Memory B cell (primary cell): Measurements from ENCODE around the gene POLN.
"Not testable (repeated sequence)": the region's sequence is repeated elsewhere in the genome, so short reads cannot be mapped to it uniquely, and the experiment has no call there.

Experiments
- ATAC-seq: fragments of 150-1000 bp; cut with Tn5 transposase; 2 replicates; pipeline ENCODE4 v1.10.0; 2021; ENCODE audit warnings: low read depth, mild to moderate bottlenecking, moderate library complexity
- DNase-seq, 2 donors: peaks; one replicate each; pipeline ENCODE4 v3.0.0; 2022; ENCODE audit warnings: low spot score in 2 of 2
- H3K27ac Mint-ChIP-seq: one replicate; pipeline ENCODE4 v1.8.0; 2022; ENCODE audit warnings: mild to moderate bottlenecking, moderate library complexity, mixed read lengths
- H3K27me3 Mint-ChIP-seq: one replicate; pipeline ENCODE4 v1.8.0; 2022; ENCODE audit warnings: mixed read lengths
- H3K36me3 Mint-ChIP-seq: one replicate; pipeline ENCODE4 v1.8.0; 2022; ENCODE audit warnings: mild to moderate bottlenecking, mixed read lengths
- H3K4me1 Mint-ChIP-seq: one replicate; pipeline ENCODE4 v1.8.0; 2022; ENCODE audit warnings: mixed read lengths
- H3K4me3 Mint-ChIP-seq: one replicate; pipeline ENCODE4 v1.8.0; 2022; ENCODE audit warnings: mild to moderate bottlenecking, moderate library complexity, mixed read lengths
- H3K9me3 Mint-ChIP-seq: one replicate; pipeline ENCODE4 v1.8.0; 2022; ENCODE audit warnings: mixed read lengths

POLN gene

DNA sequence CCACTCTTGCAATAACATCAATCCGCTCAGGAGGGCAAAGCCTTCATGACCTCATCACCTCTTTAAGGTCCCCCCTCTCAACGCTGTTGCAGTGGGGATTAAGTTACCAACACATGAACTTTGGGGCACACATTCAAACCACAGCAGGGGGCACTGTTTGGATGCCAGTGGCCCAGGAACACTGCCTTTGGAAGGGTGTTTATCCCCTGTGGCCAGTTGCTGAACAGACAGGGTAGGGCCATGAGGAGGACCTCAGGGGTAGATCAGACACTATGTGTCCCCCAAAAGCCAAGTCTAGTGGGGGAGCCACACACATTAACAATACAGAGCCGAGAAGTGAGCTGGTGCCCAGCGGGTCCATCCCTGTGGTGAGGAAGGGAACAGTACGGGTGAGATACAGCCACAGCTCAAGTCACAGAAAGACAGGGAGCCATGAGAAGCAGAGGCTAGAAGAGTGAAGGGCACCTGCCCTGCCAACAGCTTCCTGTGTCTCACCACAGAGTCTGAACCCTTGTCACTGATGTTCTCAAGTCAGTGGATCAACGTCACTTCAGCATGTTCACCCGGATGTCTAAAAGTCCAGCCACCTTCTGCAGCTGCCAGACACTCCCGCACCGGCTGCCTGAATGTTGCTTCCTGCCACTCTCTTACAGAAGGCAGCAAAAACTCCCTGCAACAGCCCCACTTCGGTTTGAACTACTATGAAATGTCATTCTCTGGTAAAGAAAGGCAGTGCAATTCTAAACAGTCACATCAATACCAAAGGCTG, 39.8 kb upstream of the POLN start:
- Mint-ChIP-seq H3K9me3 (peaks cover 2% of the 10 kb centered on the region), H3K4me3 (no peak overlapping the region), H3K27ac (peak overlapping the region; percentile 88), H3K36me3 (no peaks in the 10 kb centered on the region), H3K27me3 (peaks cover 5% of the 10 kb centered on the region), H3K4me1 (peaks cover 18% of the 10 kb centered on the region)
- ATAC-seq (peak; percentile 94), DNase-seq (peak; percentile 77)

- Mint-ChIP-seq H3K27me3 (peaks cover 5% of the 10 kb centered on the region), H3K4me1 (peaks cover 18% of the 10 kb centered on the region), H3K27ac (peak overlapping the region; percentile 88), H3K9me3 (peaks cover 2% of the 10 kb centered on the region), H3K4me3 (no peak overlapping the region), H3K36me3 (no peaks in the 10 kb centered on the region)
- DNase-seq (no peak), ATAC-seq (no peak)
Measured at GRCh38 chr4:2280531-2281300, 38.8 kb upstream of the POLN start.

- Mint-ChIP-seq H3K9me3 (no peaks in the 10 kb centered on the region), H3K4me1 (peaks cover 14% of the 10 kb centered on the region), H3K36me3 (no peaks in the 10 kb centered on the region), H3K27ac (no peak overlapping the region), H3K4me3 (no peak overlapping the region), H3K27me3 (peaks cover 2% of the 10 kb centered on the region)
- no peak for ATAC-seq
- DNase-seq: no peak
Measured at GRCh38 chr4:2277956-2278355, 36.0 kb upstream of the POLN start.

DNA sequence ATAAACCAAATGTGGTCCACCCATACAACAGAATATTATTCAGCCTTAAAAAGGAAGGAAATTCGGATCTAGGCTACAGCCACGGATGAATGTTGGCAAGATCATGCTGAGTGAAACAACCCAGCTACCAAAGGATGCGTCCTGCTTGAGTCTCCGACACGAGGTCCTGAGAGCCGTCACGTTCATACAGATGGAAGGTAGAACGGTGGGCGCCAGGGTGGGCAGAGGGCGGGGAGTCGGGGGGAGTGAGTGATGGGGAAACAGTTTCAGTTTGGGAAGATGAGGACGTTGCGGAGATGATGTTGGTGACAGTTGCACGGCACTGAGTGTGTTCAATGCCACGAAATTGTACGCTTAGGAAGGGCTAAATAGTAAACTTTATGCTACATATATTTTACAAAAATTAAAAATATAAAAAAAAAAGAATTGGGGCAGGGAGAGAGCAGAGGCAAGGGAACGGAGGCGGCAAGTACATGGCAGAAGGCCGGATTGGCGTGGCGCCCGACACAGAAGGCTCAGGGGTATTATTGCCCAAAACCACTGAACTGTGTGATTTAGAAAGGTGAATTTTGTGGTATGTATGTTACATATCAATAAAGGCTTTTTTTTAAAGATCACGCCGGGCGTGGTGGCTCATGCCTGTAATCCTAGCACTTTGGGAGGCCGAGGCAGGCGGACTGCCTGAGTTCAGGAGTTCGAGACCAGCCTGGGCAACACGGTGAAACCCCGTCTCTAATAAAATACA, 34.8 kb upstream of the POLN start:
- Mint-ChIP-seq H3K27me3 (peaks cover 4% of the 10 kb centered on the region), H3K4me3 (no peak overlapping the region), H3K27ac (no peak overlapping the region), H3K4me1 (peaks cover 10% of the 10 kb centered on the region), H3K9me3 (no peaks in the 10 kb centered on the region), H3K36me3 (peaks cover 2% of the 10 kb centered on the region)
- ATAC-seq (no peak), DNase-seq (no peak)

DNA sequence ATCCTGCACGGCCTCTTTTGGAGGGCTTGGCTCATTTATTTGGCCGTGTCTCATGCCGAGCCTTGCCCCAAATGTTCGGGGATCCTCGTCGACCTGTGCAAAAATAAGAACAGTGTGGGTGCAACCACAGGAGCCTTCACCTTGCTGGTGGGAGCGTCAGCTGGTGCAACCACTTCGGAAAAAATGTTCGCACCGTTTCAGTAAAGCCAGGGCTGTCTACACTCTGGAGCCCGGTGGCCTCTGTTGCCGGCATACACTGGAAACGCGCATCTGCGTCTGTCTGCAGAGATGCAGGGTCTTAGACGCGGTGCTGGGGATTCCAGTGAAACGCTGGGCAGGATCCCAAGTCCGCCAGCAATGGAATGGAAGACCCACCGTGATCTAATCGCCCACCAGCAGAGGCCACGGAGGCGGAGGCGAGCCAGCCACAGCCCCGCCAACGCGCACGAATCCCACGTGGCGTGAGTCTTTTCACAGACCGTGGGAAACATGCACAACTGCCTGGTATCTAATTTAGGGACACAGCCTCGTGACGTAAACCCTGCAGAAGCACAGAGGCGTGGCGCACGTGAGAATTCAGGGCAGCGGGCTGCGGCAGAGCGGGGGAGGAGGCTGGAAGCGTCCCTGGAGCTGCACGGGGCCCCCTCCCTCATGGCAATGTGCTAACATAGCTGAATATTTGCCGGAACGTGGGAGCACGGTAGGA, 33.8 kb upstream of the POLN start:
- DNase-seq: no peak
- H3K27me3 Mint-ChIP-seq: peaks cover 4% of the 10 kb centered on the region
- H3K36me3 Mint-ChIP-seq: peaks cover 2% of the 10 kb centered on the region
- no peaks in the 10 kb centered on the region for H3K4me1 Mint-ChIP-seq
- no peak overlapping the region for H3K4me3 Mint-ChIP-seq
- no peak overlapping the region for H3K27ac Mint-ChIP-seq
- ATAC-seq: no peak
- H3K9me3 Mint-ChIP-seq: no peaks in the 10 kb centered on the region

DNA sequence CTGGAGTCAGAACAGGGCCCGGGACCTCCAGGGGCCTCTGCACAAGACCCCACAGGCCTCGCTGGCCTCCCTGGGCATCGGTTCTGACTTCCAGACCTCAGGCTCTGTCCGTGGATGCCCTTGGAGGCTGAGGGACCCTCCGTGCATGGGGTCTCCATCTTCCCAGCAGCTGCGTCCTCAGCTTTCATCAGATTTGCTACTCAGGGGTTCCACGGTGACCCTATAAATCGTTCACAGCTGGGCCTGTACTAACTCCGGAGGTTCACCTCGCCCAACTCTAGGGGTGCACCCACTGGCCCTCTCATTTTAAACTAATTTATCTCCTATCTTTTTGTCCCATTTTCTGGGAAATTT, 33.1 kb upstream of the POLN start:
- not testable (repeated sequence) for ATAC-seq, H3K27ac Mint-ChIP-seq, H3K4me3 Mint-ChIP-seq, DNase-seq, H3K36me3 Mint-ChIP-seq, H3K4me1 Mint-ChIP-seq, H3K27me3 Mint-ChIP-seq, H3K9me3 Mint-ChIP-seq

DNA sequence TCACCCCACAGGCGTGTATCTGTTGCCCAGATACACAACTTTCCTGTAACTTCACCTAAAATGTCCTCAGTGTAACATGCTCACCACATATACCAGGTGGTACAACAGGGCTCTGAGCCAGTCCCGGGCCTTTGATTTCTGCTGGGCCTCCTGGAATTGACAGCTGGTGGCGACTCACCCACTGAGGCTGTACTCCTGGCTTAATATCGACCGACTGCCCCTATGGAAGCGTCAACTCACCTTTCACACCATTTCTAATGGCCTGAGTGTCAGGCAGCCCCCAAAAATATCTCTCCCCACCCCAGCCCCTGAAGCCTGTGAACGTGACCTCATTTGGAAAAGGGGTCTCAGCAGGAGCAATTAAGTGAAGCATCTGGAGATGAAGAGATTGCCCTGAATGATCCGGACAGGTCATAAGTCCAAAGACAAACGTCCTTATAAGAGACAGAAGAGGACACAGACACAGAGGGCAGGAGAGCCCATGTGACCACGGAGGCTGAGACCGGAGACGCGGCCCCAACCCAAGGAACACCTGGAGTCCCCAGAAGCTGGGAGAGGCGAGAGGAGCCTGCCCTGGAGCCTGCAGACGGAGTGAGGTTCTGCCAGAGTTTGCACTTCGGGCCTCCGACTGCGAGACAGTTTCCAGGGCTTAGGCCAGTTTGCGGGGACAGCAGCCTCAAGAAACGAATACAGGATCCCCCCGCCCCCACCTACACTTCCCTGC, 32.6 kb upstream of the POLN start:
- ATAC-seq (no peak), DNase-seq (no peak)
- H3K4me1 Mint-ChIP-seq: no peaks in the 10 kb centered on the region
- no peak overlapping the region for H3K27ac Mint-ChIP-seq
- H3K4me3 Mint-ChIP-seq: no peak overlapping the region
- peaks cover 2% of the 10 kb centered on the region for H3K36me3 Mint-ChIP-seq
- H3K27me3 Mint-ChIP-seq: peaks cover 4% of the 10 kb centered on the region
- no peaks in the 10 kb centered on the region for H3K9me3 Mint-ChIP-seq

GRCh38 chr4:2273657-2274319, 31.9 kb upstream of the POLN start:
- no peak for DNase-seq
- H3K9me3 Mint-ChIP-seq: no peaks in the 10 kb centered on the region
- H3K4me3 Mint-ChIP-seq: no peak overlapping the region
- H3K27ac Mint-ChIP-seq: no peak overlapping the region
- no peaks in the 10 kb centered on the region for H3K4me1 Mint-ChIP-seq
- H3K36me3 Mint-ChIP-seq: peaks cover 2% of the 10 kb centered on the region
- peaks cover 4% of the 10 kb centered on the region for H3K27me3 Mint-ChIP-seq
- ATAC-seq: no peak

GRCh38 chr4:2273221-2273620, 31.3 kb upstream of the POLN start:
- no peak overlapping the region for H3K27ac Mint-ChIP-seq
- no peak overlapping the region for H3K4me3 Mint-ChIP-seq
- H3K27me3 Mint-ChIP-seq: peaks cover 4% of the 10 kb centered on the region
- H3K9me3 Mint-ChIP-seq: no peaks in the 10 kb centered on the region
- no peaks in the 10 kb centered on the region for H3K4me1 Mint-ChIP-seq
- DNase-seq (no peak), ATAC-seq (no peak)
- peaks cover 2% of the 10 kb centered on the region for H3K36me3 Mint-ChIP-seq

DNA sequence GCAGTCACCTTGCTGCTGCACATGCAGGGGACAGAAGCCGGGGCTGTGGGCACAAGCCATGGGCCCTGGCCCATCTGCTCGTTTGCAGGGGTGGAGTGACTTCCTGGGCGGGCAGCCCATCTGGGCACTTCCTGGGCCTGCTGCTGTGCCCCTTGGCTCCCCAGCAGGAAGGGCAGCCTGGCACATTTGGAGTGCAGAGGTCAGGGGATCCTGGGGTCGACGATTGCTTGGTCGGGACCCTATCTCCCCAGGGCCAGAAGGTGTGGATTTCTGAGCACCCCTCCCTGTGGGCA, 30.9 kb upstream of the POLN start:
- H3K27ac Mint-ChIP-seq: no peak overlapping the region
- H3K4me1 Mint-ChIP-seq: no peaks in the 10 kb centered on the region
- DNase-seq: no peak
- H3K27me3 Mint-ChIP-seq: peaks cover 4% of the 10 kb centered on the region
- ATAC-seq: no peak
- peaks cover 2% of the 10 kb centered on the region for H3K36me3 Mint-ChIP-seq
- H3K4me3 Mint-ChIP-seq: no peak overlapping the region
- no peaks in the 10 kb centered on the region for H3K9me3 Mint-ChIP-seq

- Mint-ChIP-seq H3K9me3 (no peaks in the 10 kb centered on the region), H3K4me3 (no peak overlapping the region), H3K36me3 (peaks cover 2% of the 10 kb centered on the region), H3K27ac (no peak overlapping the region), H3K27me3 (peaks cover 4% of the 10 kb centered on the region), H3K4me1 (no peaks in the 10 kb centered on the region)
- ATAC-seq: no peak
- no peak for DNase-seq
Measured at GRCh38 chr4:2272026-2272827, 30.3 kb upstream of the POLN start.

DNA sequence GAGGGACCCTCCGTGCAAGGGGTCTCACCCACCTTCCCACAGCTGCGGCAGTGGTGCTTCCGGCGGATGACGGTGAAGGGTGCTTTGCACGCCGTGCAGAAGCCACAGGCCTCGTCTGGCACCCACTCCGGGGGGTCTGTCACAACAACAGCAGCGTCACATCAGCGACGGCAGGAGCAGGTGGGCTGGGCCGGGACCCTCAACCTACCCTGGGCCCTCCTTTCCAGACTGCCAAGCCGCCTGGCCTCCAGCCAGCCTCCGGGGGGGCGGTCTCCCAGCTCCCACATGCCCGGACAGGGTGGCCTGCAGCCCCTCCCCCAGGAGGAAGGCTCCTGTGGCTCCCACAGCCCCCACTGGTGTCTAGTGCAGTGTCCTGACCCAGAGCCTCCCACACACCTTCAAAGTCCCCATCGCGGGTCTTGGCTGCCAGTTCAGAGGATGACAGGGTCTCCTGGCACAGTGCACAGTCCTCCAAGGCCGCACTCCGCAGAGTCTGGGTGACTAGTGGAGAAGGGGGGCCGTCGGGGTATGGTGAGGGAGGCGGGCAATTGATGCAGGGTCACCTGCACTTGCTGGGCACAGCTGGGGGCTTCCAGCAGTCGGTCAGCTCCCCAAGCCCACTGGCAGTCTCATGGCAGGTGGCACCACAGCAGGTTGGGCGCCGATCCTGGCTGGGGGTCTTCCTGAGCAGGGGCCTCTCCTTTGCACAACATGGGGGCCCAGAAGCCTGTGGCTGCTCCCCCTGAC, 29.5 kb upstream of the POLN start:
- no peaks in the 10 kb centered on the region for H3K4me1 Mint-ChIP-seq
- H3K9me3 Mint-ChIP-seq: no peaks in the 10 kb centered on the region
- no peak for ATAC-seq

More for the DNA sequence above, 29.5 kb upstream of the POLN start:
- no peak for DNase-seq
- H3K36me3 Mint-ChIP-seq: peaks cover 2% of the 10 kb centered on the region
- peaks cover 4% of the 10 kb centered on the region for H3K27me3 Mint-ChIP-seq
- H3K27ac Mint-ChIP-seq: no peak overlapping the region
- H3K4me3 Mint-ChIP-seq: no peak overlapping the region
